HG02642 (cell line): ENCODE results near the gene EPB41L5.
"Not testable (repeated sequence)": the region's sequence is repeated elsewhere in the genome, so short reads cannot be mapped to it uniquely, and the experiment has no call there.

ENCODE experiments used
- ATAC-seq: cut with Tn5 transposase; IDR thresholded peaks from one replicate; pipeline ENCODE4 v1.9.1; 2021; ENCODE audit warnings: mild to moderate bottlenecking; ENCODE audit not compliant: unreplicated experiment, poor library complexity

The EPB41L5 gene

DNA sequence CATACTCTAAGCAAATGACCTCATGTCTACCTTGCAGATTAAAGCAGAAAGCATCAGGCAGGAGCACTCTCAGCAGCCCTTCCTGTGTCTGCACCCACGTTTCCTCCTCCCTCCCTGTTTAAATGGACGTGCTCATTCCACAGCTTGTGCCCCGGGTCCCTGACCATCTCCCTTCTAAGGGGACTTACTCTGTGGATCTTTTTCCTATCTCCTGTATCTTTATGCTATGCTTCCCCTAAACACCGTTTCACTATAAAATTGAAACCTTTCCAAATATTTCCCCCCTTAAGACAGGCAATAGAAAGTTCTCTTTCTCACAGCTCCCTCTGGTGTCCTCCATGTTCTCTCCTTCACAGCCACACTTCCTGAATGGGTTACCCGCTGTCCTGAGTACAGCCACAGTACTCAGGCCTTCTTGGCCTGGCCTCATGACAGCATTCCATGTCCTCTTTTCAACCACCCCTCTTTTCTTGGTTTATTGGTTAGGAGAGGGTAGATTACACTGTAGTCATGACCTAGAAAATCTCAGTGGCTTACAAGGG, 169.2 kb downstream of the EPB41L5 start:
- ATAC-seq = no peak

DNA sequence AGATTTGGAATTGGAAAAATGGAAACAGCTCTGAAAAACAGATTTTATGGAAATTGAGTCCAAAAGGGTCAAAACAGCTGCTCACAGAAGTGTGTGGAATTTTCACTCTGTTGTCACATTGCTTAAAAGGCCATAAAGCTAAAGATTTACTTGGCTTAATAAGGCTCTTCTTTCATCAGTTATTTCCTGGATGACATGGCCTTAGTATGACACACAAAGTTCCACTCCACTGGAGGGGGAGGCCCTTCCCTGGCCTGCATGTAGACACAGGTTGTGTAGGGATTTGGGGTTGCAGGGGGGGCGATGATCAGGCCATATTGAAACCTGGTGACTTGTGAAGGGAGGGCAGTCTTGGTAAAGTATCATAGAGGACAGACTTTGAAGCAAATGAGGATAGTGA, 176.3 kb downstream of the EPB41L5 start:
- ATAC-seq = no peak

DNA sequence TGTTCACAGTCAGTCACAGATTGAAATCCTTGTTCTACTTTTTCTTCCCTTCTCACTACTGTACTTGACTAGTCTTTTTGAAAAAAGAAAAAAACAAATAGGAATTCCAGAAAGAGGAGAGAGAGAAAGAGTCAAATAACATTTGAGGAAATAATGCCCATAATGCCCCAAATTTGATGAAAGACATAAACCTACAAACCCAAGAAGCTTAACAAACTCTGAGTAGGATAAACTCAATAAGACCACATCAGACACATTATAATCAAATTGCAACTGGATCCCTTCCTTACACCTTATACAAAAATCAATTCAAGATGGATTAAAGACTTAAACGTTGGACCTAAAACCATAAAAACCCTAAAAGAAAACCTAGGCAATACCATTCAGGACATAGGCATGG, 179.4 kb downstream of the EPB41L5 start:
- ATAC-seq = no peak

DNA sequence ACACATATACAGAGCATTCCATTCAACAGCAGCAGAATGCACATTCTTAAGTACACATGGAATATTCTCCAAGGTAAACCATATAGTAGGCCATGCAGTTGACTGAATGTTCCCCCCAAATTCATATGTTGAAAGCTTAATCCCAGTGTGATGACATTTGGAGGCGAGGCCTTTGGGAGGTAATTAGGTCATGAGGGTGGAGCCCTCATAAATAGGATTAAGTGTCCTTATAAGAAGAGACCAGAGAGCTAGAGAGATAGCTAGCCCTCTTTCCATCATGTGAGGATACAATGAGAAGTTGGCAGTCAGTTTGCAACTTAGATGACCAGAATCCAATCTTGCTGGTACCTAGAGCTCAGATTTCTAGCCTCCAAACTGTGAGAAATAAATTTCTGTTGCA, 182.7 kb downstream of the EPB41L5 start:
- no peak for ATAC-seq

DNA sequence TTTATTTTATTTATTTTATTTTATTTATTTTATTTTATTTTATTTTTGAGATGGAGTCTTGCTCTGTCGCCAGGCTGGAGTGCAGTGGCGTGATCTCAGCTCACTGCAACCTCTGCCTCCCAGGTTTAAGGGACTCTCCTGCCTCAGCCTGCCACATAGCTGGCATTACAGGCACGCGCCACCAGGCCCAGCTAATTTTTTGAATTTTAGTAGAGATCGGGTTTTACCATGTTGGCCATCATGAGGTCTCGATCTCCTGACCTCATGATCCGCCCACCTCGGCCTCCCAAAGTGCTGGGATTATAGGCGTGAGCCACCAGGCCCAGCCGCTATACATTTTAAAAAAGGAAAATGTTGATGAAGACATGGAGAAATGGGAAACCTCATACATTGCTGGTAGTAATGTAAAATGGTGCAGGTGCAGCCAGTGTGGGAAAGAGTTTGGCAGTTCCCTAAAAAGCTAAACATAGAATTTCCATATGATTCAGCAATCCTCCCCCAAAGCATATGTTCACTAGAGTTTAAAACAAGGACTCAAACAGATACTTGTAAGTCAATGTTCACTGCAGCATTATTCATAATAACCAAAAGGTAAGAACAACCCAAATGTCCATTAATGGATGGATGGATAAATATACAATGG, 187.1 kb downstream of the EPB41L5 start:
- not testable (repeated sequence) for ATAC-seq

DNA sequence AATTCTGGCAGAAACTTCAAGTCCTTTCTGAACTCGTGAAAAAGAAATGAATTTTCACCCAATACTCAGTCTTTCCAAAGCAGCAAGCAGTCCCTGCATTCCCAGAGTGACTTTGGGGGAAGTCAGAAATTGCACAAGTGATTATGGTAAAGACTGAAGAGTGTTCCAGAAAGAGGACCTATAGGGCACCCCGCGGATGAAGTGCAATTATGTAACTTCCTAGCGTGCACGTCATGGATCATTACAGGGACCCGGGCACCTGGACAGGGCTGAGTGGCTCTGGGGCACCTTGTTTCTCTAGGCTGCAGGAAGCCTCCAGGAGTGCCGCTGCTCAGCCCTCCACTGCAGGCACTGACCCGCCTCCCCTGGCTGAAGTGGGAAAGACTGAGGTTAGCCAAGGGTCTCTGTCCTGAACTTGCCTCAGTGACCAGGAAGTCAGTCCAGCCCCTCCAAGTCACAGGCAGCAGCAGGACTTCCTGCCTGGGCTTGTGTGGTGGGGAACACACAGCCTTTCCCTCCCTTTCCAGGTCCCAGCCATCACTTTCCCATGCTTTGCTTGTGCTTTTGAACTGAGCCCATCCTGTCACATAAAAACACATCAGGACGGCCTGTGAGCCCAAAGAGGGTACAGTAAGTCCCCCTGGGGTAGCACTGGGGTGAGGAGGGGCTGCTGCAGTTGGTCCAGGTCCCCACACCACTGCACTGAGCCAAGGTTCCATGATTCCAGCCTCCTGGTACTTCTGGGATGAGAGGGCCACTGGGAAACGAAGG, 190.6 kb downstream of the EPB41L5 start:
- ATAC-seq = no peak

DNA sequence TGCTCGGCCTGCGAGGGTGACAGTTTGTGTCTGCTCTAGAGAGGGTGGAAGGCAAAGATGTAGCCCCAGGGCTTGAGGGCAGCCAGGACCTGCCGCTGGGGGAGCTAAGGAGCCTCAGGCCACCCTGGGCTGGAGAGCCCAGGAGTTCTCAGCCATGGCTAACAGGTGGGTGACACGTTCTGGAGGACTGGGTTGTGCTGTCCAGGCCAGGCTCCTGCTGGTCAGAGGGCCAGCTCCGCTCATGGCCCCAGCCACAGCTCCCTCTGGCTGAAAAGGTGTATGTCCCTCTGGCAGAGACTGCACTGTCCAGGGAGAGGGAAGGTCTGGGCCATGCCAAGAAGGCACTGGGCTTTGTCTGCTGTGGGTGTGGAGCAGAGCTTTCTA, 191.1 kb downstream of the EPB41L5 start:
- ATAC-seq = no peak

DNA sequence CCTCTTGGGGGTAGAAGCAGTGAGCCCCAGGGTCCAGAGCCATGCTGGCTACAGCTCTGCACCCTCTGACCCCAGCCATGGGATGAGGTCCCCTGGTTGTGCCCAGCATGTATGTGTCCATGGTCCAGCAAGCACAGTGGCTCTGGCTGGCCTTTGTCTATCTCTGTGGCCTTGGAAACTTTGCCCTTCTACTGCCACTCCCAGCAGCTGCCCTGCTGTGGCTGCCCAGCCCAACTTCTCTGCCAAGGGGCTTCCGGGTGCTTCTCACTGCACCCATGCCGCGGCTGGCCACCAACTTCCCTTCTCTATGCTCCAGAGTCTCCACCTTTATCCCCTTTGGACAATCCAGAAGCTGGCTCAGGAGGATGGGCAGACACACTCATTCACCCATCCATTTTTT, 191.5 kb downstream of the EPB41L5 start:
- no peak for ATAC-seq

DNA sequence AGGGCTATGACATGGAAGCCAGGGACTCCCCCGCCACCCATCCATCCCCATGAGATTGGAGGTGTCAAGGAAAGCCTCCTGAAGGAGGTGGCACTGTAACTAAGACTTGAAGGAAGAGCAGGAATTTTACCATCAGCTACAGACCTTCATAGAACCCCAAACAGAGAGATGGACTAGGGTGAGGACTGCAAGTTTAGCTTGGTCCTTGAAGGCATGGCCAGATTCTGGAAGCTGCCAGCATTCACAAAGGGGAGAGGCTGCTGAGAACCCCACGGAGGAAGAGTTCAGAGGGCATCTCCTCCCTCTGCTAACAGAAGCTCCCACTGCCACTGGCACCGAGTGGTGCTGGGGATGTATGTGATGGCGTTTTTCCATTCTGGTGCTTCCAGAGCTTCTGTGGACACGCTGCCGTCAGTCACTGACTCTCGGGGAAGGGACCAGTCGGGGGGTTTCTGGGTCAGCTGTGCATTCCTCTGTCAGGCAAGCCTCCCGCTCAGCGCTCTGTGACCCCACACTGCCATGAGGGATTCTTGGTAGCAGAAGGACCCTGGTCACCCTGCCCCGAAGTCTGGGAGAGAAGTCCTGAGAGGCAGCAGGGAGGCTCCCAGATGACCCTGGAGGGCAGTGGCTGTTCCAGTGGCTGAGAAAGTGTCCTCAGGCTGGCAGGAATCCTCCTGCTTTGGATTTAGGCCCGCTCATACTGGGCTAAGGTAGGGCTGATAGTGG, 192.2 kb downstream of the EPB41L5 start:
- ATAC-seq = no peak

DNA sequence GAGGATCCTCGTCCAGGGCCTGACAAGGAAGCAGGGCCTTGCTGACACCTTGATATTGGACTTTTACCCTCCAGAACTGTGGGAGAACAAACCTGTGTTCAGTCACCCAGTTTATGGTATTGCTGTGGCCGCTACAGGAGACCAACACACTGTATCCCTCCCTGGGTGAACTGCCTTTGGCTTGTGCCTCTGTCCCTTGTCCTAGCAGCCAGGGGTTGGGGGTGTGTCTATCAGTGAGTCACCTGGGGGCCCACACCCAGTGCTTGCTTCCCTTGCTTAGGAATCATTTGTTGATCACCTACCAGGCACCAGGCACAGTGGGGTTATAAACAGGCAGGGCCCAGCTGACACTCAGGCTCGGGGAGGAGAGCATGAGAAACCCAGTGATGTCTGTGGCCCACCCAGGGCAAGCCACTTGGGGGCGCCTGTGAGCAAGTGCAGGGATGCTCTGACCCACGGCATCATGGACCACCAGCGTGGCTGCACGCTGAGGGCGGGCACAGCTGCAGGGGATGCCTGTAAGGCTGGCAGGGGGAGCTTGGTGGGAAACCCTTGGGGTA, 193.2 kb downstream of the EPB41L5 start:
- no peak for ATAC-seq

DNA sequence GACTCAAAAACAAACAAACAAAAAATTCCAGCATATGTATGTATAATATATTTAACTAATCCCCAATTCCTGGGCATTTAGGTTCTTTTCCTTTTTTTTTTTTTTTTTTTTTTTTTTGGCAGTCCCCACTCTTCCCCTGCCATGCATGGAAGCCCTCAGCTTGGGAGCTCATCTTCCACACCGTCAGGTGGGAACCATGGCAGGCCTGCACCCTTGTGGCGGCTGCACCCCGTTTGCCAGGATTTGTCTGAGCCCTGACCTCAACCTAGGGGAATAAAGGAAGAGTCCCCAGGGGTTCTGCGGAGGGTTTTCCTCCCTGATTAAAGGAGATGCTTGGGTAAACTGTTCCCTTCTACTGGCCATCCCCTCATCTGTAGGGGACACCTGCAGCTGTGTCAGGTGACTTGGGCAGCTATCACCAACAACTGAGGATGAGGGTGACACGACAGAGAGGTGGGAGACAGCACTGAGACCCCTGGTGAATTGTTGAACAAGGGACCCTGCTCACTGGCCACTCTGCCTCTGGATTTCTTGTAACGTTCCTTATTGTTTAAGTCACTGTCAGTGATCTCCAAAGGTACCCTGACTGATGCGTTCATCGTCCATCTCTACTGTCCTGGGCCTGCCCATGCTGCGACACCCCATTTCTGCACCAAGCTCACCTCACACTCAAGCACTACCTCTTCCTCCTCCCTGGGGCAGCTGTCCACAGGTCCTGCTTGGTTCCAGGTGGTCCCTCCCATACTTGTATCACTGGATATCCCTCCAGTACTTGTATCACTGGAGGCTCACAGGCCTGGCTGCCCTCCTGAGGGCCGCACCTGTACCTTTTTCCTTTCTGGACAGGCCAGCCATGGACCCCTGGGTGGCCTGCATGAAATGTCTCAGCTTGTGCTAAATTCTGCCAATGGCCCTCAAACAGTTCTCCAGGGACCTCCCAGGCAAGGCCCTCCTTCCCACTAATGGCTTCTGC, 195.8 kb downstream of the EPB41L5 start:
- no peak for ATAC-seq

DNA sequence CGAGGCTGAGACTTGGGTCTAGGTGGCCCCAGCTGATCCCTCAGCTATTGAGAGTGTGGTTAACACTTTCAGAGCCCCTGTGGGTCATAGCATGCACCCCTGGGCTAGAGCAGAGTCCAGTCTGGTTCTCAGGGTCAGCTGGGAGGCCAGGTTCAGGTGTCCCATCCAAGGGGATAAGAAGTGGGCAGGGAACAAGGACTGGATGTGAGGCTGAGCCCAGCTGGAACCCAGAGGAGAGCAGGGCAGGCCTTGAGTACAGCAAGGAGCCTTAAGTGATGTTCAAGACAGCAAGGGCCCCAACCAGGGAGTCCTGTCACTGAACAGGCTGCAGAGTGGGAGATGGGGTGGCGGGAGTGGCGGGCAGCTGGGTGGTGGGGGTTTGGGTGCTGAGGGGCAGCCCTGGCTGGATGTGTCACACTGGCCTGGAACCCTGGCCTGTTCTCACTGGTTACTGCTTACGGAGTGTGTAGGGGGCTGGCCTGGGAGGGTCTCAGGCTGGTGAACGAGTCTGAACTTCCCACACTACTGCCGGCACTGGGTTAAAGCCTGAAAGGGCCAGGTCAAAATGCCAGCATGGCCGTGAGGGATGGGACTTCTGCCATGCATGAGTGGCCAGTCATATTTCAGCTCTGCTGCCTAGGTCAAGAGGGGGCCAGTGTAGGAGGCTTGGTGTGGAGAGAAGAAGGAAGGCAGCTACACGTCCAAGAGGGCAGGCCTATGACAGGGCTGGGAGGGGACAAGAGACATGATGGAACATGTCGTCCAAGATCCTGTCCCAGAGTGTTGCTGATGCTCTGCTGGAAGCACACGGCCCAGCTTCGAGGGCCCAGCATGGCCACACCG, 196.8 kb downstream of the EPB41L5 start:
- no peak for ATAC-seq

DNA sequence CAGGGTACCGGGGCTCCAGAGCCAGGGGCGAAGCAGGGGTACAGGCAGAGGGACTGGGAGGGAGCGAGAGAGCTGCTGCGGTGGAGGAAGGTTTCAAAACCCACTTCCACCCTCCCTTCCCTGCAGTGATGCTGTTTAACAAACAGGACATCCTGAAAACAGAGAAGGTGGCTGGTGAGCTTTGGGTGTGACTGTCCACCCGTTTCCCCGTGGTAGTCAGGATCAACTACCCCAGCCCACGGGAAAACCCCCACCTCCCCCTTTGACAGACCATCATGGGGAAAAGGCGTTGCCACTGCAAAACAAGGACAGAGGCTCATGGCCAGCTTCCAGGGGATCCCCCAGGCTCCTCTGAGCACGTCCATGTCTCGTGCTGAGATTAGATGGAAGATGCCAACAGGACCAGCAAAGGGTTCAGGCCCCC, 197.4 kb downstream of the EPB41L5 start:
- no peak for ATAC-seq

DNA sequence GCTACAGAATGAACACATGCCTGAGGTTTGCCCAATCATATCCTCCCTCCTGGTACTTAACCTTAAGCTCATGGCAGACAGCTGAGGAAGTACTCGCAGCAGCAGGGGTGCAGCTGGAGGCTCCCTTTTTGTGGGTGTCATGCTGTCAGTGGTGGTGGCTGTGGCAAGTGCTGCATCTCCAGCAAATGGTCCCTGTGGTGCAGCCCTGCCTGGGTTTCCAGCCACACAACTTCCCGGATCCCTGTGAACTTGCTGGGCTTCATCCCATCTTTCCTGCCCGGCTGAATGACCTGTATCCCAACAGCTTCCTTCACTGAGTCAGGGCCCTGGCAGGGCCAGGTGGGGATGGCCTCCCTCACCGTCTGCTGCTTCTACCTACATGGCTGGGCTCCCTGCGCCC, 205.3 kb downstream of the EPB41L5 start:
- ATAC-seq = no peak

DNA sequence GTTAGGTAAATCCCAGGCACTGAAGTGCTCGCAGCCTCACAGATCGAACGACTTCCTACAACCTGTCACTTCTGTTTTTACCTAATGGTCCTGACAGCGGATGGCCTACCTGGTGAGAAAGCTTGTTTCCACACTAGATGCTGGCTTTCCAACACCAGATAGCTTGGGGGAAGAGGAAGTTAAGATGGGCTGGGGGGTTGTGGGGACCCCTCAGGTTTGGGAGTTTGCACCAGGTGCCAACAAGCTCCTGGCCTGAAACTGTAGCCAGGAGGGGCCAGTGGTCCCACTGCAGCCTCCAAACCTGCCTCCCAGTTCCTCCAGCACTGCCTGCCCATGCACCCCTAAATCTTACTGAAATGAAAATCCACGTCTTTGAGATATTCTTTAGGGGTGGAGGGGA, 206.4 kb downstream of the EPB41L5 start:
- ATAC-seq = no peak

DNA sequence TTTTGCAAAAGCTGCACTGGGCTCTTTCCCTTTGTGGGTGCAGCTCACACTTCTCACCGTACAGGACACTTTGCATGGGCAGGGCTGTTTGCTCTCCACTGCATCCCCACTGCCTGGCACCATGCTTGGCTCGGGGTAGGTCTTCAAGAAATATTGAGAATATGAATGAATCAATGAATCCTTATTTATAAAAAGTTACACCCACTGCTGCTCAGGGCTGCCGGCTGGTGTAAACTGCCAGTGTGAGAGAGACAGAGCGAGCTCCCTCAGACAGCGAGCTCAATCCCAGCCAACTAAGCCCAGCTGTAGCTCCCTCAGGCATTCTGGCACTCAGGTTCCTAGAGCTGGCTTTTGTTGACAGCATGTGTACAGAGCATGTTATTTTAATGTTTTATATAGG, 206.9 kb downstream of the EPB41L5 start:
- no peak for ATAC-seq

DNA sequence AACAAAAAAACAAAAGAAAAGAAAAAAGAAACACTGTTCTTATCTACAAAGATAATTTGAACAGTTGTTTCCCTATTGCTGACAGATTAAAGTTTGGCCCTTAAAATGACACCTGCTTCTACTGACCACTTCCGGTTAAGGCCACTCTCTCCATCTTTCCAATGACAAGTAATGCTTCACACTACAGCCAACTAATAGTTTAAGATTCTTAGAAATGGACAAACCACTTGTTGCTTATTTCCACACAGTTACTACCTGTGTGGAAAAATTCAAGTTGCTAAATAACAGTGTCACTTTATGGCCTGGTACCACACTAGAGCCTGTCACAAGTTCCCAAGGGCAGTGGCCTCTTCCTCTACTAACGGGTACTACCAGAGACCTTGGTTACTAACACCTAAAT, 207.9 kb downstream of the EPB41L5 start:
- no peak for ATAC-seq

DNA sequence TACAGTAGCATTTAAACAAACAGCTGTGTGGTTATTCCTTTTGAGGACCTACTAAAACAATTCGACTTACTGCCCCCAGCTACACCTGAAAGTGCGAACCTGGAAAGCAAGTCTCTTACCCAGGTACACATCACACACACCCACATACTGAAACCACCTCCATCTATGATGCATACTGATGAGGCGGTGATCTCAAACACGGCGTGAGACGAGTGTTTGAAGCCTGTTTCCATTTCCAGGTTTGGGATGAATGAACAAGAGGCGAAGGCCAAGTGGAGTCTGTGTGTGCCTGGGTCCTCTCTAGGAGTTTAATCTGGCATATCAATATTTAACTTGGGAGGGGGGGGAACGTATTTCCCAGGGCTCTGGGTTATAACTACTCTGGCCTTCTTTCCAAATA, 208.7 kb downstream of the EPB41L5 start:
- no peak for ATAC-seq
